Left ventricle myocardium inferior (tissue), 1 donor: ENCODE results near the gene MYOD1. TPM values are rescaled to one million over a fixed set of nuclear protein-coding genes. Genes with fewer than 3 reads are reported as not detected.

Source experiments
- DNase-seq: peaks from one replicate; pipeline ENCODE4 v3.0.0-alpha.2; 2020
- H3K27ac ChIP-seq: fragments of 200-600 bp; replicated peaks from 2 replicates; pipeline ENCODE4 v1.8.0; 2021
- H3K27me3 ChIP-seq: fragments of 200-600 bp; 2 replicates; pipeline ENCODE4 v1.8.0; 2021; ENCODE audit warnings: low read depth
- H3K36me3 ChIP-seq: fragments of 200-600 bp; 2 replicates; pipeline ENCODE4 v1.8.0; 2021
- H3K4me1 ChIP-seq: fragments of 200-600 bp; 2 replicates; pipeline ENCODE4 v1.8.0; 2021
- H3K4me3 ChIP-seq: fragments of 200-600 bp; 2 replicates; pipeline ENCODE4 v1.8.0; 2021; ENCODE audit warnings: mild to moderate bottlenecking, moderate library complexity
- H3K9me3 ChIP-seq: fragments of 200-600 bp; replicated peaks from 2 replicates; pipeline ENCODE4 v1.8.0; 2021
- intact Hi-C: fragments of 100-400 bp; cut with micrococcal nuclease; formaldehyde crosslinking; loops from one replicate; pipeline ENCODE4 v1.11.0; 2022
- total RNA-seq: library from RNA; stranded (reverse); fragmentation: NEBNext Ultra II Directional; extraction: Animal tissue kit (Norgen Biotek cat#: 25700); gene quantifications from one replicate; pipeline ENCODE4 v1.2.1, GENCODE V29; 2021
- TF ChIP-seq, protein P1 (sequence below): fragments of 200-600 bp; IDR thresholded peaks from 2 replicates; pipeline ENCODE4 v1.8.0; 2021; ENCODE audit warnings: antibody characterized with exemption, mild to moderate bottlenecking, borderline replicate concordance
- donor health status: DM: no; HTN: yes; CAD: no; lungs with severe emphysema.

Gene MYOD1
- total RNA-seq, 1 donor from 2014 or later, result not detected

DNA sequence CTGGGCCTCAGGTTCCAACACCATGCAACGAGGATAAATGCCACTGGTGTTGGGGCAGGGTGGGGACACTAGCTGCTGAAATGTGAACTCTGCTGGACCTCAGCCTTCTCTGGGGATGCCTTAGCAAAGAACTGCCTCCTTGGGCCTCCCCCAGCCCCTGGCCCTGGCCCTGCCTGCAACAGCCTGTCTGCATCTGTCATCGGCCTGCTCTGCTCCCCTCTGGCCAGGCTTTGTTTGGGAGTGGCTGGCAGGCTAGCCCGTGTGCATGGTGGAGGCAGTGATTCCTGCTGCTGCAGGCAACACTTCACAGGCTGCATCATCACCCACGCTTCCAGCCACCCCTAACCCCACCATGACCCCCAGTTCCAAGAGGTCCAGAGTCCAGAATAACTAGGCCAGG, 11.5 kb upstream of the MYOD1 start:
- no peaks in the 10 kb centered on the region for H3K36me3 ChIP-seq
- TF ChIP-seq, protein P1, sequence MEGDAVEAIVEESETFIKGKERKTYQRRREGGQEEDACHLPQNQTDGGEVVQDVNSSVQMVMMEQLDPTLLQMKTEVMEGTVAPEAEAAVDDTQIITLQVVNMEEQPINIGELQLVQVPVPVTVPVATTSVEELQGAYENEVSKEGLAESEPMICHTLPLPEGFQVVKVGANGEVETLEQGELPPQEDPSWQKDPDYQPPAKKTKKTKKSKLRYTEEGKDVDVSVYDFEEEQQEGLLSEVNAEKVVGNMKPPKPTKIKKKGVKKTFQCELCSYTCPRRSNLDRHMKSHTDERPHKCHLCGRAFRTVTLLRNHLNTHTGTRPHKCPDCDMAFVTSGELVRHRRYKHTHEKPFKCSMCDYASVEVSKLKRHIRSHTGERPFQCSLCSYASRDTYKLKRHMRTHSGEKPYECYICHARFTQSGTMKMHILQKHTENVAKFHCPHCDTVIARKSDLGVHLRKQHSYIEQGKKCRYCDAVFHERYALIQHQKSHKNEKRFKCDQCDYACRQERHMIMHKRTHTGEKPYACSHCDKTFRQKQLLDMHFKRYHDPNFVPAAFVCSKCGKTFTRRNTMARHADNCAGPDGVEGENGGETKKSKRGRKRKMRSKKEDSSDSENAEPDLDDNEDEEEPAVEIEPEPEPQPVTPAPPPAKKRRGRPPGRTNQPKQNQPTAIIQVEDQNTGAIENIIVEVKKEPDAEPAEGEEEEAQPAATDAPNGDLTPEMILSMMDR, result no peak
- peaks cover 5% of the 10 kb centered on the region for H3K9me3 ChIP-seq

DNA sequence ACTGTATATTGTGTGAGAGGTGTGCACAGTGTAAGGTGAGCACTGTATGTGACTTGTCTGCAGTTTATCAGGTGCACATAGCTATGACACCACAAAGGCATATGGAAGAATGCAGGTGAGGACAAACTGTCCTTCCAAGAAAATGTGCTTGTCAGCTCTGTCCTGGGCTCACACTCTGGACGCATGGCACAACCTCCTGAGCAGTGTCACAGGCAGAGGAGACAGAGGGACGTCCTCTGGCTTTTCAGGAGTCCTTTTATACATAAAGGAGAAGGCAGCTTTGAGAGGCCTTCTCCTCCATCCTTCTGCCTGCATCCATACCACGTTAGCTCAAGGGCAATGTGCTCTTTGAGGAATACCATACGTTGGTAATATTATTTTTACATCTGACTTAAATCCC, 7.5 kb upstream of the MYOD1 start:
- peaks cover 14% of the 10 kb centered on the region for H3K4me1 ChIP-seq
- H3K27me3 ChIP-seq, result peaks cover 42% of the 10 kb centered on the region
- TF ChIP-seq, protein P1, result no peak
- no peaks in the 10 kb centered on the region for H3K9me3 ChIP-seq
- no peak for DNase-seq
- no peaks in the 10 kb centered on the region for H3K36me3 ChIP-seq
- H3K27ac ChIP-seq, result no peak overlapping the region
- no peak overlapping the region for H3K4me3 ChIP-seq
- intact Hi-C loops, result no loop called here

More for the DNA sequence above, 11.5 kb upstream of the MYOD1 start:
- no peak overlapping the region for H3K4me3 ChIP-seq
- H3K4me1 ChIP-seq, result no peaks in the 10 kb centered on the region
- intact Hi-C loops, result no loop called here
- H3K27ac ChIP-seq, result no peak overlapping the region
- H3K27me3 ChIP-seq, result peaks cover 12% of the 10 kb centered on the region
- no peak for DNase-seq

DNA sequence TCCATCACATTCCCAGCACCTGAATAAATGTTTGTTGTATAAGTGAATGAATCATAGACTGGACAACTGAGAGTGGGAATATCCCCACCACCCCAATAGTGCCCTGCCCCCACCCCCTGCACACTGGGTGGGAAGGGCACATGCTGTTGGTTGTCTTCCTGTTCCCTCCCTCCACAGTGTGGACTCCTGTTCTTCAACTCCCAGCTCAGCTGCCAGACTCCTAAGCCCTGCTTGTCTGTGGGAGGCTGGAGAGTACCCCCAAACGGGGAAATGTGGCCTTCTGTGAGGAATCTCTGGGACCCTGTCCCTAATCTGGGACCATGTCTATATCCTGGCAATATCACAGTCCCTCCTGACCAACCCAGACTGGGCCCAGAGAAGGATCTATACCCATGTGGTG, 5.5 kb upstream of the MYOD1 start:
- Histone ChIP-seq H3K27me3 (peaks cover 60% of the 10 kb centered on the region), H3K4me3 (no peak overlapping the region), H3K36me3 (no peaks in the 10 kb centered on the region), H3K9me3 (no peaks in the 10 kb centered on the region), H3K4me1 (peaks cover 14% of the 10 kb centered on the region), H3K27ac (peak overlapping the region; percentile 67)
- TF ChIP-seq, protein P1, result no peak
- intact Hi-C loops, result no loop called here
- DNase-seq, result no peak

DNA sequence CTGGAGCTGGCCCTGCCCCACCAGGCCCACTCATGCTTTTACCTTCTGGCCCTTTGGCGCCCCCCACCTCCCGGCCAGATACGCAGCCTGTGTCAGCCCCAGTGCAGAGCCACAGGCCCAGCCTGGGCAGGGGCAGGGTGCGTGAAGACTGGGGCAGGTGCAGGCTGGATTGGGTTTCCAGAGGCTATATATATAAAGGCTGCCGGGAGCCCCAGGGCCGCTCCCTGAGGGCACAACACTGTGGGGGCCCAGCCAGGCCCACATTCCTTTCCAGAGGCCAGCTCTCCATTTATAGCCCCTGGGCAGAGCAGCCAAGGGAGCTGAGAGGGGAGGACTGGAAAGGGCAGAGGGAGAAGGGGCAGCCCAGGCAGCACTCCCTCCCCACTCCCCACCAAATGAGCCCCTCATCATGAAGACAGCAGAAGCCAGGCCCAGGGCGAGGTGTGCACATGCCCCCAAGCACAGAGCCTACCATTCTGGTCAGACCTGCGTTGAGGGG, 5.0 kb upstream of the MYOD1 start:
- H3K9me3 ChIP-seq, result no peaks in the 10 kb centered on the region
- intact Hi-C loops, result no loop called here
- peaks cover 60% of the 10 kb centered on the region for H3K27me3 ChIP-seq
- H3K4me1 ChIP-seq, result peaks cover 19% of the 10 kb centered on the region
- no peak overlapping the region for H3K4me3 ChIP-seq
- peak overlapping the region; percentile 67 for H3K27ac ChIP-seq
- DNase-seq, result peak; percentile 46
- TF ChIP-seq, protein P1, result no peak
- H3K36me3 ChIP-seq, result no peaks in the 10 kb centered on the region

DNA sequence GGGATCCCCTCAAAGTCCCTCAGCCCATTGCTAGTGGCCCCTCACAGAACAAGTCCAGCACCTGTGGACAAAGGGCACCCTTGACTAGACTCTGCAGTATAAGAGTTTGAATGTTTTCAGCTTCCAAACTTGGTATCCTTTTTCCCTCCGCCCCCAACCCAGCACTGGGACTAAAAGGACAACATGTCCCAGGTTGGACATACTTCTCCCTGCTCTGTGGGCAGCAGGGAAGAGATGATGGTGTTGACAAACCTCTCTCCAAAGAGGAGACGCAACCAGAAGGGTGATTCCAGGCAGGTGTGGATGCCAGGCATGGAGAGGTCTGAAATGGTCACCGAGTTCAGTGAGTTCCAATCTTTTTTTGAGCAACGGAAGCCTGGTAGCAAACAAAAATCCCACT, 4.5 kb upstream of the MYOD1 start:
- TF ChIP-seq, protein P1, result no peak
- peaks cover 24% of the 10 kb centered on the region for H3K4me1 ChIP-seq
- no peaks in the 10 kb centered on the region for H3K9me3 ChIP-seq
- peak overlapping the region; percentile 67 for H3K27ac ChIP-seq
- intact Hi-C loops, result no loop called here
- H3K36me3 ChIP-seq, result no peaks in the 10 kb centered on the region
- no peak for DNase-seq
- no peak overlapping the region for H3K4me3 ChIP-seq
- peaks cover 60% of the 10 kb centered on the region for H3K27me3 ChIP-seq
